Uterus (tissue), 2 donors: ENCODE measurements around the gene DRD2.

Experiments
- POLR2A ChIP-seq, 2 donors: fragments of 450-650 bp; IDR thresholded peaks; one replicate each; pipeline ENCODE4 v1.6.1; 2016; ENCODE audit warnings: antibody characterized with exemption in 2 of 2, mild to moderate bottlenecking in 1 of 2, moderate library complexity in 1 of 2
- TF ChIP-seq, protein P1 (sequence below), 4 experiments: fragments of 200-600 bp in 2 of 4; fragments of 450-650 bp in 2 of 4; sonication (generic) in 2 of 4; IDR thresholded peaks; one replicate each; pipeline ENCODE4 v1.5.1; 2016 to 2019; ENCODE audit warnings: antibody characterized with exemption in 4 of 4, mild to moderate bottlenecking in 2 of 4, moderate library complexity in 1 of 4

DNA sequence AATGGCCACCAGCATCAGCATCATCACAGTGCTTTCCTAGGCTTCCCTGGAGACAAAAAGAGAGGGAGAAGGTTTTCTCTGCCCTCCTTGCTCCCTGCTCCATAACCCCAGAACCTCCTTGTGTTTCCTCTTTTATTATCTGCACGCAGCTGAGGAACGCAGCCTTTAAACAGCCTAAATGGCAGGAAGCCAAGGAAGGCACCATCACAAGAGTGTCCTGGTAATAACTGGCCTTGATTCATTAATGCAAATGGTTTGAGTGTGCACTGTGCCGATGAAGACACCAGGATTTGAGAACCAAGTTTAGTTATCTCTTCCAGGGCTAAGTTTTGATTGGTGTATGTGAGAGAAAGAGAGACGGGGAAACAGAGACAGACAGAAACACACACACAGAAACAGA, 29.4 kb upstream of the DRD2 start:
- TF ChIP-seq, protein P1, sequence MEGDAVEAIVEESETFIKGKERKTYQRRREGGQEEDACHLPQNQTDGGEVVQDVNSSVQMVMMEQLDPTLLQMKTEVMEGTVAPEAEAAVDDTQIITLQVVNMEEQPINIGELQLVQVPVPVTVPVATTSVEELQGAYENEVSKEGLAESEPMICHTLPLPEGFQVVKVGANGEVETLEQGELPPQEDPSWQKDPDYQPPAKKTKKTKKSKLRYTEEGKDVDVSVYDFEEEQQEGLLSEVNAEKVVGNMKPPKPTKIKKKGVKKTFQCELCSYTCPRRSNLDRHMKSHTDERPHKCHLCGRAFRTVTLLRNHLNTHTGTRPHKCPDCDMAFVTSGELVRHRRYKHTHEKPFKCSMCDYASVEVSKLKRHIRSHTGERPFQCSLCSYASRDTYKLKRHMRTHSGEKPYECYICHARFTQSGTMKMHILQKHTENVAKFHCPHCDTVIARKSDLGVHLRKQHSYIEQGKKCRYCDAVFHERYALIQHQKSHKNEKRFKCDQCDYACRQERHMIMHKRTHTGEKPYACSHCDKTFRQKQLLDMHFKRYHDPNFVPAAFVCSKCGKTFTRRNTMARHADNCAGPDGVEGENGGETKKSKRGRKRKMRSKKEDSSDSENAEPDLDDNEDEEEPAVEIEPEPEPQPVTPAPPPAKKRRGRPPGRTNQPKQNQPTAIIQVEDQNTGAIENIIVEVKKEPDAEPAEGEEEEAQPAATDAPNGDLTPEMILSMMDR (IDR thresholded peaks at IDR 0.05), result no peak
- no peak for TF ChIP-seq POLR2A (IDR thresholded peaks at IDR 0.05)
